KOPT-K1 (cell line): ENCODE measurements around the gene NFIA.

Experiments used
- H3K27ac ChIP-seq: fragments of 200-600 bp; sonication (generic); 2 replicates; pipeline ENCODE4 v1.5.1; 2016; ENCODE audit warnings: antibody characterized with exemption, mild to moderate bottlenecking, low read depth, low read length; ENCODE audit not compliant: poor library complexity, severe bottlenecking
- H3K36me3 ChIP-seq: fragments of 200-600 bp; sonication (generic); 2 replicates; pipeline ENCODE4 v1.5.1; 2017; ENCODE audit warnings: antibody characterized with exemption, mild to moderate bottlenecking, low read length, moderate library complexity; ENCODE audit not compliant: insufficient read depth
- H3K9me3 ChIP-seq: fragments of 200-600 bp; sonication (generic); 2 replicates; pipeline ENCODE4 v1.5.1; 2017; ENCODE audit warnings: antibody characterized with exemption, low read length, mild to moderate bottlenecking; ENCODE audit not compliant: insufficient read depth, poor library complexity, severe bottlenecking

Gene NFIA

DNA sequence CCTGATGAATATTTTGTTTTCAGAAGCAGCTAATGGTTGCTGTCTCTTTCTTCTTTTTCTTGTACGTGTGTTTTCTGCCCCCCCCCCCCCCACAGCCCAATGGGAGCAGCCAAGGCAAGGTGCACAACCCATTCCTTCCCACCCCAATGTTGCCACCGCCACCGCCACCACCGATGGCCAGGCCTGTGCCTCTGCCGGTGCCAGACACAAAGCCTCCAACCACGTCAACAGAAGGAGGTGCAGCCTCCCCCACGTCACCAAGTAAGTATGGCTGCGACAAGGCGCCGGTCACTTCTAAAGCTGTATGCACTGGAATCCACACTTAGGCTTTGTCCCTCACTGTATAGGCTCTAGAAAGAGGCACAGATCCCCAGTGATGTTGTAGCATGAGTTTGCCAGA is 324.1 kb downstream of the NFIA start:
- Histone ChIP-seq H3K27ac (no peak overlapping the region), H3K36me3 (no peaks in the 10 kb centered on the region)

DNA sequence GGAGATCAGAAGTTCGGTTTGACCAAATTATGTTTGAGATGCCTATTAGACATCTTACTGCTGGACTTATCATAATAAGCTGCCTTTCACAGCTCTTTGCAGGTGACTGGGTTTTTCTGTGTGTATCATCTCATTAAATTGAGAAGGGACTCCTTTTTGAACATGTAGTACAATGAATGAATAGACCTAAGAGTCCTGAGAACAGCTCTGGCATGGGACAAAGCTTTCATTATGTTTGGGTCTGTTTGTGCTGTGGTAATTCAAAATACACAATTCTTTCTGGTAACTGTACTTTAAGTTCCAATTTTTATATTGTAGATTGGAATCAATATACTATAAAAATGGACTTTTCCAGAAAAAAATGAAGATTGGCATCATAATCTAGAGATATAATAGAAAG is 330.2 kb downstream of the NFIA start:
- no peaks in the 10 kb centered on the region for H3K36me3 ChIP-seq

More for the DNA sequence above, 324.1 kb downstream of the NFIA start:
- no peaks in the 10 kb centered on the region for H3K9me3 ChIP-seq

DNA sequence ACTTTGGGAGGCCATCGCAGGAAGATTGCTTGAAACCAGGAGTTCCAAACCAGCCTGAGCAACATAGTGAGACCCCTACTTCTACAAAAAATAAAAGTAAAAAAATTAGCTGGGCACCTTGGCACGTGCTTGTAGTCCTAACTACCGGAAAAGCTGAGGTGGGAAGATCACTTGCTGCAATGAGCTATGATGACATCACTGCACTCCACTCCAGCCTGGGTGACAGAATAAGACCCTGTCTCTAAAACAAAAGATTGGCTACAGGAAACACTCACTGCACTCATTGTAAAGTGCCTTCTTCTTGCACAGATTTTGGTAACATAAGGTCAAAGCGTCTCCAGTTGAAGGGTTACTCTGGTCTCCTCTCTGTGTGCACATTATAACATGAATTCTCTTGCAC is 336.8 kb downstream of the NFIA start:
- Histone ChIP-seq H3K9me3 (no peaks in the 10 kb centered on the region), H3K36me3 (no peaks in the 10 kb centered on the region), H3K27ac (no peak overlapping the region)

More for the DNA sequence above, 330.2 kb downstream of the NFIA start:
- Histone ChIP-seq H3K27ac (no peak overlapping the region), H3K9me3 (no peaks in the 10 kb centered on the region)

DNA sequence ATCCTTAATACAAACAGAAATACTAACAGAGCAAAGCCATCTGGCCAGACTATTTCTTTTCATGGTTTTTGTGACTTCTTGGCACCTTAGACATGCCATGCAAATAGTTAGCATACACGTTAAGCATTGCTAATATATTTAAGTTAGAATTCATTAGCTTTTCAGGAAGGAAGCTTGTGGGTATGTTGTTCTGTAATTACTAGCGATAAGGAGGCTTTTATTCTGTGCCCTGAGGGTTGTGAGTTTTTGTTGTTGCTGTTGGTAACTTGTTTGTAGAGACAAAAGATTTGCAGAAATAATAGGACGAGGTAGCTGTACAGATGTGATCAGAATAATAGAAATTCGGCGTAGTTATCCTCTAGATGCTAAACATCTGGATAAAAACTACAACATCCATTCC is 337.3 kb downstream of the NFIA start:
- no peaks in the 10 kb centered on the region for H3K36me3 ChIP-seq
- no peaks in the 10 kb centered on the region for H3K9me3 ChIP-seq
- H3K27ac ChIP-seq: no peak overlapping the region

DNA sequence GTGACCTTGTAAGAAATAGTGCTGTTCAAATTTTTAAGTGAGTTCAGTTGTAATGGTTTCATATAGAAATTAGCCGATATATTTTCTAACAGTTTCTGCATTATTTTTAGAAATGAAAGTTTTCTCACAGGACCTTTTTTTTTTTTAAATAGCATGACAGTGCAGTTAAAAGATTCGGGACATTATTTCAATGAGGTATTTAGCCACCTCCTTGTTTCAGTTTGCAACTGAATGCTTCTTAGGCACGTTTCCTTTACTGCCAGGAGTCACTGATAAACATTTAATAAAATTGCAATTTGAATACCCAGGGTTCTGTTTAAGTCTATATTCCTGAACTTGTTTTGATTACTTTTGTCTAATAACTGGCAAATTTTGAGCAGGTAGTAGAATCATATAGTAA is 337.9 kb downstream of the NFIA start:
- no peaks in the 10 kb centered on the region for H3K36me3 ChIP-seq
- H3K9me3 ChIP-seq: no peaks in the 10 kb centered on the region
- no peak overlapping the region for H3K27ac ChIP-seq

DNA sequence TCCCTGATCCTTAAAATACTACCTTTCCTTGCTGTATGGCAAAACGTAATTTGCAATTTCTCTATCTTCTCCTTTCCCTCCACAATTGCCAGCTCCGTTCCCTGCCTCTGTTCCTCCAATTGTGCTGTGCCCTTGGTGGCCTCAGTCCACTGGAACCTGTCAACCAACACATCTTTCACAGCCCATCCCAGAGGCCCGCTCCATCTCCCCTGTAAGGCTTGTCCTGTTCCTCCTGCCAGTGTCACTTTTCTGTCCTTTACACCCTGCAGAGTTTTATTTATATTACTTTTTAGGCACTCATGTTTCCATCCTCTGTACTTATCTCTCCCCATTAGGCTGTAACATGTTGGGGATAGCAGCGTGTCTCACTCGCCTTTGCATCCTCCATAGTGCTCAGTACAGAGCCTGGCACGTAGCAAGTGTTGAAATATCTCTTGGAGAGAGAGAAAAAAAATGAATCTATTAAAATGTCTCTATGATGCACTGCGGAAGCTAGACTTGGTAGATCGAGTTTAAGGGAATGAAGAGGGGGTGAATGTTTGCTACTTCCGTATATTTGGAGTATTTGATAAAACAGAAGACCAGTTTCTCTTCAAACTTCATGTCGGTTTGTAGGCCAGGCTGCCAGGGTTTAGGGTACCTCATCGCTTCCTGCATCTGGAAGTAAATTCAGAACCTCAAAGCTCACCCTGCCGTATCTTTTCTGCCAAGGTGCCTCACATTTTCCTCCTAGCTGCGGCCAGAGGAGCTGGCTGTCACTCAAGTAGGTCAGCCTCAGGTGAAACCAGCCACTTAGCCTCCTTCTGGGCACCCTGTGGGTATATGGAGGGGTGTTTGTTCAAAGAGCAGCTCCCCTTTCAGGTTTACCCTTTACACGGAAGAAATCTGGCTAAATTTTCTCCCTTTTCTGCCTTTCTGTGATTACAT is 338.8 kb downstream of the NFIA start:
- H3K9me3 ChIP-seq: no peaks in the 10 kb centered on the region
- H3K27ac ChIP-seq: no peak overlapping the region
- no peaks in the 10 kb centered on the region for H3K36me3 ChIP-seq

DNA sequence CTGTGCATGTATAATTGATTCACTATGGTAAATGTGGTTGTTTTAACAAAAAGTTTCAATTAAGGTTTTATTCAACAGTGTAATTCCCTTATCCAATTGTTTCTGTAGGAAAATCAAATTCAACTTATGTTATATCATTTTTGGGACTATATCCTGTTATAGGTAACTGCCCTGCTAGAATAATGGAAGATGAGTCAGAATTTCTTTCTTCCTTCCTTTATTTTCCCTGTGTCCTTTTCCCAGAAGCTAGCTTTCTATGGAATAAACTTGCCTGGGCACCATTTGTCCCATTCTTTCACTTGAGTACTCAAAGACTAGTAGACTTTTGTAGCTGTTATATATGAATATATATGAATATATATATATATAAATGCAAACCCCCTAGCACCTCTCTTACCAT is 341.3 kb downstream of the NFIA start:
- H3K27ac ChIP-seq: no peak overlapping the region
- no peaks in the 10 kb centered on the region for H3K9me3 ChIP-seq
- H3K36me3 ChIP-seq: no peaks in the 10 kb centered on the region

DNA sequence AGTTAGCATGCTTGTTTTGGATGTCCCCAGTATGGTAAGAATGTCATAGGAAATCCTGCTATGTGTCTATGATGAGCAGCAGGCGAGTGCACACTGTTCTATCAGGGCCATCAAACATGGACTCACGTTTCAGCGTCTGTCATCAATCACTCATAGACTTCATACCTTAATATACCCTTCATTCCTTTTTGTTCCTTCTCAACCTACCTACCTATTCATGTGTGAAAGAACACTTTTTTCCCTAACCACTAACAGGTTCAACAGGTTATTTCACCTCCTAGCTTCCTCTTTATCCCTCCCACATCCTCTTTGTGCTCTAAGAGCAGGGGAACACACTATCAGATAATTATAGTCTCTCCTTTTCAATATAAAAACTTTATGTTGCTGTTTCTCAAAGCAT is 342.0 kb downstream of the NFIA start:
- H3K27ac ChIP-seq: no peak overlapping the region
- no peaks in the 10 kb centered on the region for H3K9me3 ChIP-seq
- no peaks in the 10 kb centered on the region for H3K36me3 ChIP-seq

DNA sequence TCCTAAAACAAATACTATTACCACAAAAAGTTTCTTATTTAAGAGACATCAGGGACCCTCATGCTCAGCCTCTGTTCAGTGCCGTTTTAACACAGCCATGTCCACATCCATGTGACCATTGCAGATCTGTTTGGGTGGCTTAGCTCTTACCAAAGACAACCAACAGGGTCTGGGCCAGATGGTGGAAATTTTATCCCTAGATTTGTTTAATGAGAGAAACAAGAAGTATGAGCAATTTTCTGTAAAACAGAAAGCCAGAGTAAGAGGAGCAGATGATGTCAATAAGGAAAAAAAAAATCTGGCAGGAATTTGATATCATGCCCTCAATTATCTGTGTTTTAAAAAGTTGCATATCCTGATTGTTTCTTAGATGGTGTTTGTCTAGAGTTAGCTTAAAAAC is 342.7 kb downstream of the NFIA start:
- Histone ChIP-seq H3K9me3 (no peaks in the 10 kb centered on the region), H3K36me3 (no peaks in the 10 kb centered on the region), H3K27ac (no peak overlapping the region)

DNA sequence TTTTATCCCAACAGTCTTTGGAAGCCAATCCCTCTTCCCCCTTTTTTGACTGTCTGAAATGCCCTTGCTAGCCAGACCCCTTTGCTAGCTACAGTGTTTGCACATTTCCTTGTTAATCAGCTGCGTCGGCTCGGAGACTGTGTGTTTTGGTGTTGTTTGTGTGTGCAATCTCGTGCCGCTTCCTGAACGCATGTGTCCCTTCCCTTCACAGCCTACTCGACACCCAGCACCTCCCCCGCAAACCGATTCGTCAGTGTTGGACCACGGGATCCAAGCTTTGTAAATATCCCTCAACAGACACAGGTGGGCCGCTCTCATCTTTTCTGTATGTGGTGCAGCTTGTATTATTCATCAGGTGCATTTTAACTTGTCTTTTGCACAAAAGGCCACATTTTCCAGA is 343.9 kb downstream of the NFIA start:
- Histone ChIP-seq H3K9me3 (no peaks in the 10 kb centered on the region), H3K27ac (no peak overlapping the region)

DNA sequence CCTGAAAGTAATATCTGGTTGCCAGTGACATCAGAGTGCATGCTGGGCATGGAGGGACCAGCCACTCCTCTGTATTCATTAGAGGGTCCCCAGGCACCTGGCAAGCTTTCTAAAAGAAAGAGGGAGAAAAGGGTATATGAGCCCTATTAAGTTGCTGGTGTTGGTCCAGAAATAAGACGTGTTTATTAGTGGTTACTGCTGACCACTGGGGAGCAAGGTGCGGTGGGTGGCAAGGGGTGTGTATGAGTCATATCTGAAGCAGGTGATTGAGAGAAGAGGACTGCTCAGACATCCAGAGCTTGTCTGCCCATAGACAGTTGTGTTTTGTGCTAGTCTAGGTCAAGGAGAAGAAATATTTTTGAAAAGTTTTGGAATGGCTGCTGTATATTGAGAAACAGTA is 344.5 kb downstream of the NFIA start:
- Histone ChIP-seq H3K9me3 (no peaks in the 10 kb centered on the region), H3K27ac (no peak overlapping the region), H3K36me3 (no peaks in the 10 kb centered on the region)

More for the DNA sequence above, 343.9 kb downstream of the NFIA start:
- no peaks in the 10 kb centered on the region for H3K36me3 ChIP-seq

DNA sequence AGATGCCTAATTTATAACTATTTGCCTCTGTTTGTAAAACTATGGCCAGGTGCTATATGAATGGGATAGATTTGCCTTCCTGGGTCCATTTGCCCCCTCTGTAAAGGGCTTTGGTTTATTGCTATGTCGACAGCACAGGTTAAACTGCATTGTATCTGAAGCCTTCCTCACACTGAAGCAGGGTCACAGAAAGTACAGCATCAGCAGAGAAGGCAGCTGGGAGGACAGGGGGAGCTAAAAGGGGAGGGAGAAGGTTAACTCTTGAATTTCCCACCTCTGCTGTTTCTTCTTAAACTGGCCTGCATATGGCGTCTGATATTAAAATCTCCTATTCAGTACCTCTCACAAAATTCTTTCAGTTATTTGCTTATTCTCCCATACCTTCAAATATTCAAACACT is 345.1 kb downstream of the NFIA start:
- no peak overlapping the region for H3K27ac ChIP-seq

DNA sequence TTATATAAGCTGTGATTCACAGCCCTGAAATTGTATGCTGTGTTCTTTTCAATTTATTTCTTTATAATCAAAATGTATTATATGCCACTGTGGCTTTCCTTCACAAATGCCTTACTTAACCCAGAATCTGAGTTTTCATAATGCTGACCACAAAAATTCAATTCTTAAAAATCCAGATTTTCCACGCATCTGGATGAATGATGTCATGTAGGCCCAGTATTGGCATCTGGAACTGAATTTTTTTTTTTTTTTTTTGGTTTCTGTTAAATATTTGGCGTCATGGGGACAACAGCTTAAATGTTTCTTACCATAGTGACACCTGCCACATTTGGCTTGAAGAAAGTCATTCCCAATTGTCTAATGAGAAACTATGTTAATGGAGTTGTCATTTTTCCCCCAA is 345.8 kb downstream of the NFIA start:
- Histone ChIP-seq H3K36me3 (no peaks in the 10 kb centered on the region), H3K27ac (no peak overlapping the region)

More for the DNA sequence above, 345.1 kb downstream of the NFIA start:
- H3K36me3 ChIP-seq: no peaks in the 10 kb centered on the region
- H3K9me3 ChIP-seq: no peaks in the 10 kb centered on the region

DNA sequence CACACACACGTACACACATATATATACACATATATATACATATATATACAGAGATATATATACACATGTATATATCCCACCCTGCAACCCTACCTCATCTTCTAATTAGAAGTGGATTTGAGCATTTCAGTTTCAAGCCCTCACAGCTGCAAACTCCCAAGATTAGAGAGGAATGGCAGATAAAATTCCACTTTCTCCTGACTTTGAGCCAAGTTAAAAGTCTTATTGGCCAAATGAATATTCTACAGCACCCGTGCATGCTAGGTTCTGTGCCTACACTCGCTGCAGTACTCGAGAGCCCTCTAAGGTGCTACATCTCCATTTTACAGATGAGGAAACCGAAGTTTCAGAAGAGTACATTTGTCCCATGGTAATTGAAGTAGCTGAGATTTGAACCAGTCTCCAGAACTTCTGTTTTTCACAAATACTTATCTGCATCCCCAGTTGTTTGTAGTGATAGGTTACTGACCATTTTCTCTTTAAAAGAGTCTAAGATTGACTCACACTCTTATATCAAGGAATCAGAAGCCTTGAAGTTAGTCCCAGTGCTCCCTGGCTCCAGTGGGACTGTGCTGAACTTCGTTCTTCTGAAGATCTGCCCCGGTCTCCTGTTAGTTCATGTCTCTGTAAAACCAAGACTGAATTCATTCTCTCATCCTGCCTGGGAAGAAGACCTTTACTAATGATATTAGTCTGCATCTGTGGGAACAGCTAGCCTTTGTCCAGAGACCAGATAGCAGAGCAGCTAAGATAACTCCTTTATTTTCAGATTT is 350.4 kb downstream of the NFIA start:
- Histone ChIP-seq H3K36me3 (no peaks in the 10 kb centered on the region), H3K9me3 (no peaks in the 10 kb centered on the region), H3K27ac (no peak overlapping the region)

More for the DNA sequence above, 345.8 kb downstream of the NFIA start:
- no peaks in the 10 kb centered on the region for H3K9me3 ChIP-seq

DNA sequence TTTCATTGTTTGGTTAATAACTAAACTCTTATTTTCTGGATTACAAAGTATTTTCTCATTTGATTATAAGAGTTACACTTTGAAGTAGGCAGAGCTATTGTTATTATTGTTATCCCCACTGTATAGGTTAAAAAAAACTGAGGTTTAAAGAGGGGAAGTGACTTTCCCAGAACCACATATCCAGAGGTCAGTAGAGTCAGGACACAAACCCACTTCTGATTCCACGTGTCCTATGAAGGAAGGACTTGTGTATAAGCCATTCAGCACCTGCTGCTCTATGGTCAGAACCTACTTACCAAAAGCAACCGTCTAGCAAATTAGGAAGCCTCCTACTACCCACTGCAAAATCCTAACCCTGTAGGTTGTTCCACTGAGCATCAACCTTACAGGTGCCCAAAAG is 351.3 kb downstream of the NFIA start:
- Histone ChIP-seq H3K36me3 (no peaks in the 10 kb centered on the region), H3K9me3 (no peaks in the 10 kb centered on the region), H3K27ac (no peak overlapping the region)
